ENCODE results near the gene TGFBR3.

The TGFBR3 gene

GRCh38 chr1:91781371-91781825 lies 104.6 kb downstream of the TGFBR3 start:
- H3K9me3 Mint-ChIP-seq, result no peaks in the 10 kb centered on the region
- no peak overlapping the region for H3K27ac Mint-ChIP-seq
- H3K36me3 Mint-ChIP-seq (ENCODE audit: low read depth), result peaks cover 12% of the 10 kb centered on the region
- H3K4me1 Mint-ChIP-seq (ENCODE audit: low read depth), result peaks cover 11% of the 10 kb centered on the region
- no peaks in the 10 kb centered on the region for H3K27me3 Mint-ChIP-seq
- H3K4me3 Mint-ChIP-seq, result no peak overlapping the region

- Mint-ChIP-seq H3K4me3 (no peak overlapping the region), H3K4me1 (ENCODE audit: low read depth) (peaks cover 14% of the 10 kb centered on the region), H3K36me3 (ENCODE audit: low read depth) (peaks cover 12% of the 10 kb centered on the region), H3K9me3 (no peaks in the 10 kb centered on the region), H3K27ac (no peak overlapping the region), H3K27me3 (no peaks in the 10 kb centered on the region)
These were observed 106.4 kb downstream of the TGFBR3 start for GRCh38 chr1:91779548-91780021.

- no peak overlapping the region for H3K4me3 Mint-ChIP-seq
- peaks cover 14% of the 10 kb centered on the region for H3K4me1 Mint-ChIP-seq (ENCODE audit: low read depth)
- no peaks in the 10 kb centered on the region for H3K9me3 Mint-ChIP-seq
- no peaks in the 10 kb centered on the region for H3K27me3 Mint-ChIP-seq
- H3K27ac Mint-ChIP-seq, result no peak overlapping the region
- peaks cover 12% of the 10 kb centered on the region for H3K36me3 Mint-ChIP-seq (ENCODE audit: low read depth)
These were observed 107.0 kb downstream of the TGFBR3 start for GRCh38 chr1:91778964-91779363.

- Mint-ChIP-seq H3K9me3 (no peaks in the 10 kb centered on the region), H3K27me3 (no peaks in the 10 kb centered on the region), H3K36me3 (ENCODE audit: low read depth) (peaks cover 12% of the 10 kb centered on the region), H3K4me3 (no peak overlapping the region), H3K4me1 (ENCODE audit: low read depth) (peaks cover 14% of the 10 kb centered on the region), H3K27ac (no peak overlapping the region)
These were observed 108.2 kb downstream of the TGFBR3 start for GRCh38 chr1:91777630-91778300.

GRCh38 chr1:91777196-91777595 lies 108.8 kb downstream of the TGFBR3 start:
- H3K27ac Mint-ChIP-seq, result no peak overlapping the region
- H3K36me3 Mint-ChIP-seq (ENCODE audit: low read depth), result peaks cover 12% of the 10 kb centered on the region
- no peaks in the 10 kb centered on the region for H3K9me3 Mint-ChIP-seq
- peaks cover 14% of the 10 kb centered on the region for H3K4me1 Mint-ChIP-seq (ENCODE audit: low read depth)
- H3K27me3 Mint-ChIP-seq, result no peaks in the 10 kb centered on the region
- H3K4me3 Mint-ChIP-seq, result no peak overlapping the region

GRCh38 chr1:91776068-91776794 lies 109.7 kb downstream of the TGFBR3 start:
- H3K36me3 Mint-ChIP-seq (ENCODE audit: low read depth), result peaks cover 4% of the 10 kb centered on the region
- no peak overlapping the region for H3K4me3 Mint-ChIP-seq
- no peak overlapping the region for H3K27ac Mint-ChIP-seq
- H3K27me3 Mint-ChIP-seq, result no peaks in the 10 kb centered on the region
- no peaks in the 10 kb centered on the region for H3K9me3 Mint-ChIP-seq
- peaks cover 7% of the 10 kb centered on the region for H3K4me1 Mint-ChIP-seq (ENCODE audit: low read depth)

GRCh38 chr1:91775227-91775626 lies 110.7 kb downstream of the TGFBR3 start:
- Mint-ChIP-seq H3K9me3 (no peaks in the 10 kb centered on the region), H3K4me1 (ENCODE audit: low read depth) (peaks cover 3% of the 10 kb centered on the region), H3K36me3 (ENCODE audit: low read depth) (peaks cover 3% of the 10 kb centered on the region), H3K4me3 (no peak overlapping the region), H3K27me3 (no peaks in the 10 kb centered on the region), H3K27ac (no peak overlapping the region)

GRCh38 chr1:91774520-91775203 lies 111.3 kb downstream of the TGFBR3 start:
- no peaks in the 10 kb centered on the region for H3K9me3 Mint-ChIP-seq
- H3K36me3 Mint-ChIP-seq (ENCODE audit: low read depth), result peaks cover 6% of the 10 kb centered on the region
- peaks cover 5% of the 10 kb centered on the region for H3K4me1 Mint-ChIP-seq (ENCODE audit: low read depth)
- H3K27ac Mint-ChIP-seq, result no peak overlapping the region
- no peaks in the 10 kb centered on the region for H3K27me3 Mint-ChIP-seq
- H3K4me3 Mint-ChIP-seq, result no peak overlapping the region

- Mint-ChIP-seq H3K4me3 (no peak overlapping the region), H3K27ac (no peak overlapping the region), H3K4me1 (ENCODE audit: low read depth) (peaks cover 15% of the 10 kb centered on the region), H3K36me3 (ENCODE audit: low read depth) (peaks cover 9% of the 10 kb centered on the region), H3K27me3 (no peaks in the 10 kb centered on the region), H3K9me3 (no peaks in the 10 kb centered on the region)
These were observed 114.2 kb downstream of the TGFBR3 start for GRCh38 chr1:91771717-91772116.

GRCh38 chr1:91770667-91771268 lies 115.2 kb downstream of the TGFBR3 start:
- Mint-ChIP-seq H3K27ac (no peak overlapping the region), H3K4me1 (ENCODE audit: low read depth) (peaks cover 15% of the 10 kb centered on the region), H3K36me3 (ENCODE audit: low read depth) (peaks cover 9% of the 10 kb centered on the region), H3K9me3 (no peaks in the 10 kb centered on the region), H3K27me3 (no peaks in the 10 kb centered on the region), H3K4me3 (no peak overlapping the region)

- peaks cover 9% of the 10 kb centered on the region for H3K36me3 Mint-ChIP-seq (ENCODE audit: low read depth)
- no peak overlapping the region for H3K4me3 Mint-ChIP-seq
- H3K4me1 Mint-ChIP-seq (ENCODE audit: low read depth), result peaks cover 12% of the 10 kb centered on the region
- H3K9me3 Mint-ChIP-seq, result no peaks in the 10 kb centered on the region
- no peak overlapping the region for H3K27ac Mint-ChIP-seq
- H3K27me3 Mint-ChIP-seq, result no peaks in the 10 kb centered on the region
These were observed 116.2 kb downstream of the TGFBR3 start for GRCh38 chr1:91769742-91770141.

GRCh38 chr1:91768786-91769725 lies 116.9 kb downstream of the TGFBR3 start:
- Mint-ChIP-seq H3K36me3 (ENCODE audit: low read depth) (peaks cover 9% of the 10 kb centered on the region), H3K4me3 (no peak overlapping the region), H3K27ac (peak overlapping the region; percentile 59), H3K27me3 (no peaks in the 10 kb centered on the region), H3K9me3 (no peaks in the 10 kb centered on the region), H3K4me1 (ENCODE audit: low read depth) (peaks cover 15% of the 10 kb centered on the region)

GRCh38 chr1:91768120-91768519 lies 117.8 kb downstream of the TGFBR3 start:
- H3K27me3 Mint-ChIP-seq, result no peaks in the 10 kb centered on the region
- peaks cover 9% of the 10 kb centered on the region for H3K36me3 Mint-ChIP-seq (ENCODE audit: low read depth)
- H3K27ac Mint-ChIP-seq, result no peak overlapping the region
- no peak overlapping the region for H3K4me3 Mint-ChIP-seq
- peaks cover 25% of the 10 kb centered on the region for H3K4me1 Mint-ChIP-seq (ENCODE audit: low read depth)
- no peaks in the 10 kb centered on the region for H3K9me3 Mint-ChIP-seq

- H3K9me3 Mint-ChIP-seq, result no peaks in the 10 kb centered on the region
- H3K27me3 Mint-ChIP-seq, result no peaks in the 10 kb centered on the region
- H3K4me3 Mint-ChIP-seq, result no peak overlapping the region
- H3K4me1 Mint-ChIP-seq (ENCODE audit: low read depth), result peaks cover 37% of the 10 kb centered on the region
- H3K36me3 Mint-ChIP-seq (ENCODE audit: low read depth), result peaks cover 9% of the 10 kb centered on the region
- H3K27ac Mint-ChIP-seq, result no peak overlapping the region
These were observed 119.1 kb downstream of the TGFBR3 start for GRCh38 chr1:91766883-91767282.

Data from stimulated activated naive CD8-positive, alpha-beta T cell treated with anti-CD3 and anti-CD28 coated beads, Interleukin-15, Interleukin-2, amounts not matched to agents 100 ng/mL and 50 ng/mL, for 24 hours (primary cell).